ENCODE data around the gene SARDH. TPM values are rescaled to one million over a fixed set of nuclear protein-coding genes. Genes with fewer than 3 reads are reported as not detected.

The SARDH gene
- polyA plus RNA-seq, 1 donor (not counting 4 experiments of a cell fraction or from before 2014, with no cell fraction given), result 0.03 TPM

DNA sequence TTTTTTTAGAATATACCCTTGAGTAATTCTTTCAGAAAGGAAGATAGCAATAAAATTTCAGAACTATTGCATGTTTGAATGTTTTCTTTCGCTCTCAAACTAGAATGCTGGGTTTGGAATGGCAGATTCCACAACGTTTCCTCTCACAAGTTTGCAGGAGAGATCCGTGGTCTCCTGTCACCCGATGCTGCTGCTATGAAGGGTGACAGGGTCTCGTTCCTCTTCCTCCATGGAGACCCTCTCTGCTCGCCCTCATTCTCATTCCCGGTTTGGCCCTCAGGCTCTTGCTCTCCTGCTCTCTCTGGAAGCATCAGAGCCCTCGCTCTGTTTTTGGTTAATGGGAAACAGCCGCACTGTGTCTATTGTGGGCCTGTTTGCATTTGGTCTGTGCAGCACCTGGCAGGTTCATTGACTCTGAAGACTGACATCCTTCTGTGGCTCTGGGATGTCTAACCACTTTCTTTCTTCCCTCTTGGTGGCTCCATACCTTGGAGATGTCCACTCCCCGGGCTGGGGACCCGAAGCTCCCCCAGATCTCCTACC is 116.4 kb downstream of the SARDH start:
- Histone ChIP-seq H3K79me2 (ENCODE audit: control insufficient read depth, insufficient read depth, low read length) (no peaks in the 10 kb centered on the region), H3K27me3 (ENCODE audit: control insufficient read depth, extremely low read depth, insufficient read depth, low read length) (peaks cover 16% of the 10 kb centered on the region)
- TF ChIP-seq CTCF (optimal IDR thresholded peaks at IDR 0.05 in 1 of 3, IDR thresholded peaks at IDR 0.05 in 1 of 3, conservative IDR thresholded peaks at IDR 0.05 in 1 of 3; ENCODE audit: extremely low read depth in 1 of 3, insufficient read depth in 2 of 3, low read length in 3 of 3) (no peak), EZH2 (IDR thresholded peaks at IDR 0.05; ENCODE audit: low read length) (no peak)

DNA sequence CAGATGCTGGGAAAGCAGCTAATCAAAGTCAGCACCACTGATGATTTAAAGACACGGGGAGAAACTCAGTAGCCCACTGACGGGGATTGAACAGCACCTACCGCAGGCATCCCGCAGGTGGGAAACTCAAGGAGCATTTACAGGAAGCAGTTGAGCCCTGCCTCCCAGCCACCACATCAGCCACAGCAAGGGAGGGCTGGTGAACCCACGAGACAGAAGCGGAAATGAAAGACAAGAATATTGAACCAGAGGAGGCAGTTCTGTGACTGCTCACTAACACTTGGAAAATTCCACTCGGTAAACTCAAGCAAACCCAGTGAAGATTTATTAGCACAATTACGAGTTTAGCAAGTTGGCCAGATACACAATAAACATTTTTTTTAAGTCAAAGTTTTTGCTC is 118.4 kb downstream of the SARDH start:
- no peaks in the 10 kb centered on the region for H3K36me3 ChIP-seq (ENCODE audit: control insufficient read depth in 2 of 2, extremely low read depth in 1 of 2, insufficient read depth in 2 of 2, low read length in 2 of 2)
- H2AFZ ChIP-seq (ENCODE audit: control insufficient read depth, low read length), result no peak overlapping the region
- no peaks in the 10 kb centered on the region for H3K4me1 ChIP-seq (ENCODE audit: control insufficient read depth, extremely low read depth, insufficient read depth, low read length)
- no peak overlapping the region for H3K4me2 ChIP-seq (ENCODE audit: control insufficient read depth, extremely low read depth, insufficient read depth, low read depth, low read length)
- no peak overlapping the region for H3K27ac ChIP-seq (ENCODE audit: control insufficient read depth, insufficient read depth, low read length)
- no peak for FAIRE-seq
- H3K79me2 ChIP-seq (ENCODE audit: control insufficient read depth, insufficient read depth, low read length), result no peaks in the 10 kb centered on the region
- peaks cover 26% of the 10 kb centered on the region for H3K27me3 ChIP-seq (ENCODE audit: control insufficient read depth, extremely low read depth, insufficient read depth, low read length)
- no peak overlapping the region for H3K4me3 ChIP-seq (ENCODE audit: control insufficient read depth in 2 of 3, extremely low read depth in 1 of 3, insufficient read depth in 2 of 3, low read depth in 1 of 3, low read length in 3 of 3)
- dilution Hi-C loops (cut with MboI; ENCODE audit: extremely low pct_ligation_motif_present, low sequenced_read_pairs), result no loop called here
- no peak for TF ChIP-seq EZH2 (IDR thresholded peaks at IDR 0.05; ENCODE audit: low read length)
- TF ChIP-seq CTCF (optimal IDR thresholded peaks at IDR 0.05 in 1 of 3, IDR thresholded peaks at IDR 0.05 in 1 of 3, conservative IDR thresholded peaks at IDR 0.05 in 1 of 3; ENCODE audit: extremely low read depth in 1 of 3, insufficient read depth in 2 of 3, low read length in 3 of 3), result no peak
- no peaks in the 10 kb centered on the region for H3K9me3 ChIP-seq (ENCODE audit: control insufficient read depth, low read depth, low read length)
- H3K9ac ChIP-seq (ENCODE audit: control insufficient read depth, extremely low read depth, insufficient read depth, low read length), result no peak overlapping the region
- no peak for DNase-seq (ENCODE audit: low read depth, low spot score)
- H3K9me1 ChIP-seq (ENCODE audit: control insufficient read depth, extremely low read depth, insufficient read depth, low read length), result no peaks in the 10 kb centered on the region
- no peaks in the 10 kb centered on the region for H4K20me1 ChIP-seq (ENCODE audit: control insufficient read depth, extremely low read depth, insufficient read depth, low read length)

More for the DNA sequence above, 116.4 kb downstream of the SARDH start:
- H3K9ac ChIP-seq (ENCODE audit: control insufficient read depth, extremely low read depth, insufficient read depth, low read length), result no peak overlapping the region
- no peaks in the 10 kb centered on the region for H4K20me1 ChIP-seq (ENCODE audit: control insufficient read depth, extremely low read depth, insufficient read depth, low read length)
- no peaks in the 10 kb centered on the region for H3K9me1 ChIP-seq (ENCODE audit: control insufficient read depth, extremely low read depth, insufficient read depth, low read length)
- FAIRE-seq, result no peak
- dilution Hi-C loops (cut with MboI; ENCODE audit: extremely low pct_ligation_motif_present, low sequenced_read_pairs), result no loop called here
- H3K4me2 ChIP-seq (ENCODE audit: control insufficient read depth, extremely low read depth, insufficient read depth, low read depth, low read length), result no peak overlapping the region
- DNase-seq (ENCODE audit: low read depth, low spot score), result no peak
- no peaks in the 10 kb centered on the region for H3K9me3 ChIP-seq (ENCODE audit: control insufficient read depth, low read depth, low read length)
- no peak overlapping the region for H3K27ac ChIP-seq (ENCODE audit: control insufficient read depth, insufficient read depth, low read length)
- H3K36me3 ChIP-seq (ENCODE audit: control insufficient read depth in 2 of 2, extremely low read depth in 1 of 2, insufficient read depth in 2 of 2, low read length in 2 of 2), result no peaks in the 10 kb centered on the region
- no peak overlapping the region for H2AFZ ChIP-seq (ENCODE audit: control insufficient read depth, low read length)
- no peaks in the 10 kb centered on the region for H3K4me1 ChIP-seq (ENCODE audit: control insufficient read depth, extremely low read depth, insufficient read depth, low read length)
- no peak overlapping the region for H3K4me3 ChIP-seq (ENCODE audit: control insufficient read depth in 2 of 3, extremely low read depth in 1 of 3, insufficient read depth in 2 of 3, low read depth in 1 of 3, low read length in 3 of 3)

Data from keratinocyte (primary cell).